Cardiac ventricle fibroblast (primary cell): ENCODE results near the gene C12orf42. TPM values are rescaled to one million over a fixed set of nuclear protein-coding genes. Genes with fewer than 3 reads are reported as not detected.

Experiments
- total RNA-seq: library from RNA; depleted of rRNA; stranded (reverse); fragments of >200 nt; gene quantifications from 2 replicates; pipeline ENCODE4 v1.2.3, GENCODE V29; 2015

C12orf42 gene
- not detected in 2 replicates for total RNA-seq

DNA sequence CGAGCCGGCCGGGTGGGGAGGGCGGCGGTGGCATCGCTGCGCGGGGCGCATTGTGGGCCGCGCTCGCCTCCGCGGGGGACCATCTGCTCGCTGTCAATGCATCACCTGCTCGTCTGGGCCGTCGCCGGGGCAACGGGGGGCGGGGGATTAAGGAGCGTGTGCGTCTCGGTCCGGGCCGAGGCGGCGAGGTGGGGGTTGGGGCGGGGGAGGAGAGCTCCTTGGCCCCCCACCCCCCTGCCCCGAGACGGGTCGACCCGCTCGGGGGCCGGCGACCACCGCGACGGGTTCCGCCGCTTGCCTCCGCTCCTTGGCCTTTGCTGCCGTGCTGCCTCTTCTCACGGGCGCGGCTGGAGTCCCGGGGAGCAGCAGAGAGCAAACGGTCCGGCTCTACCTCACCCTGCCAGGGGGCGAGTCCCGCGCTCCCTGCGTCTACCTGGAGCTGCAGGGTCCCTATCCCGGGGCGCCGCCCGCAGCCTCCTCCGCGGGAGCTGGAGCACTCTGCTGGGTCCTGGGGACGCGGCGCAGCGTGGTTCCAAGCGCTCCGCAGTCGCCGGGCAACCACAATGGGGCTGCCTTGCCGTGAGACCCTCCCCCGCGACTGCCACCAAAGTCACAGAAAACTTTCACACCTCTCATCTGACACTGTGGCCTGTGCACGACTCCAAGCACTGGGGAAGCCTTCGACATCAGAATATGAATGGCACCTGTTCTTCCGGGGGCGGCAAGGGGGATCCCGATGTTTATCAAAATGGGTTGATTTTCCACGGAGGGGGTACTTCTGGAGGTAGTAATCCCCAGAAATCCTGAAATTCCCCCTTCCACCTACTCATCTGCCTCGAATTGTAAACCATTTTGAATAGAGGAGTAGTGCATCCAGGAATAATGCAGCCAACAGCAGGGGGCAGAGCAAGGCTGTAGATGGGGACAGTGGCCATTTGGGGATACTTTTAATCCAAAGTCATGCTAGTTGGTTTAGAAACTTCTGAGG, at the start of gene C12orf42:
C12orf42 (minus strand) TSS at position 500 of the 988 bp plus-strand sequence. CDS start 17,542 bp downstream, outside the sequence.

Other genes with a start within 250 kb of the C12orf42 start
- not detected in 2 replicates for gene STAB2, start 91.3 kb upstream of the C12orf42 start, total RNA-seq